ENCODE measurements around the gene ELMOD2.

ELMOD2 gene

GRCh38 chr4:140581078-140581477 is 57.1 kb downstream of the ELMOD2 start:
- no peak for DNase-seq (ENCODE audit: low read depth)

- DNase-seq (ENCODE audit: low read depth) = no peak
Measured at GRCh38 chr4:140584439-140584838, 60.5 kb downstream of the ELMOD2 start.

GRCh38 chr4:140595065-140595464 is 71.1 kb downstream of the ELMOD2 start:
- no peak for DNase-seq (ENCODE audit: low read depth)

- DNase-seq (ENCODE audit: low read depth) = no peak
Measured at GRCh38 chr4:140600408-140600807, 76.4 kb downstream of the ELMOD2 start.

GRCh38 chr4:140602714-140603113 is 78.7 kb downstream of the ELMOD2 start:
- DNase-seq (ENCODE audit: low read depth) = no peak

- no peak for DNase-seq (ENCODE audit: low read depth)
Measured at GRCh38 chr4:140603286-140603685, 79.3 kb downstream of the ELMOD2 start.
